ENCODE data around the gene PLEKHA7.

PLEKHA7 gene

DNA sequence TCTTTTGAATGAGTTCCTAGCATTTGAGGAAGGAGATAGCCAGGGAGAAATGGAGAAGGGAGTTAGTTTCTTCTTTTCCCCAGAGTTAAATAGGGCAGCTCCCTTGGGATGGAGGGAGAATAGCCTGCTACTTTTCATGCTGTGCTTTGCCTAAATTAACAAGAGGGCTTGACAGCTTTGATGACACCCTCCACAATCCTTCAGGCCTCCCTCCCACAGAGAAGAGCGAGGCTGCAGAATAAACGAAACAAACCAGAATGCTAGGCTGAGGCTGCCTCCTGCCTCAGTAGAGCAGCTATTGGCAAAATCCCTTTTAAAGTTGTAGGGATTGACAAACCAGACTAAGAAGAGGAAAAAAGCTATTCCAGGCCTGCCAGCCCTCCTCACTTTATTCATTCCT lies 181.2 kb downstream of the PLEKHA7 start:
- no peak for DNase-seq (ENCODE audit: low spot score)
- TF ChIP-seq, protein P1, sequence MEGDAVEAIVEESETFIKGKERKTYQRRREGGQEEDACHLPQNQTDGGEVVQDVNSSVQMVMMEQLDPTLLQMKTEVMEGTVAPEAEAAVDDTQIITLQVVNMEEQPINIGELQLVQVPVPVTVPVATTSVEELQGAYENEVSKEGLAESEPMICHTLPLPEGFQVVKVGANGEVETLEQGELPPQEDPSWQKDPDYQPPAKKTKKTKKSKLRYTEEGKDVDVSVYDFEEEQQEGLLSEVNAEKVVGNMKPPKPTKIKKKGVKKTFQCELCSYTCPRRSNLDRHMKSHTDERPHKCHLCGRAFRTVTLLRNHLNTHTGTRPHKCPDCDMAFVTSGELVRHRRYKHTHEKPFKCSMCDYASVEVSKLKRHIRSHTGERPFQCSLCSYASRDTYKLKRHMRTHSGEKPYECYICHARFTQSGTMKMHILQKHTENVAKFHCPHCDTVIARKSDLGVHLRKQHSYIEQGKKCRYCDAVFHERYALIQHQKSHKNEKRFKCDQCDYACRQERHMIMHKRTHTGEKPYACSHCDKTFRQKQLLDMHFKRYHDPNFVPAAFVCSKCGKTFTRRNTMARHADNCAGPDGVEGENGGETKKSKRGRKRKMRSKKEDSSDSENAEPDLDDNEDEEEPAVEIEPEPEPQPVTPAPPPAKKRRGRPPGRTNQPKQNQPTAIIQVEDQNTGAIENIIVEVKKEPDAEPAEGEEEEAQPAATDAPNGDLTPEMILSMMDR (IDR thresholded peaks at IDR 0.05; ENCODE audit: extremely low read depth, missing control alignments): no peak

DNA sequence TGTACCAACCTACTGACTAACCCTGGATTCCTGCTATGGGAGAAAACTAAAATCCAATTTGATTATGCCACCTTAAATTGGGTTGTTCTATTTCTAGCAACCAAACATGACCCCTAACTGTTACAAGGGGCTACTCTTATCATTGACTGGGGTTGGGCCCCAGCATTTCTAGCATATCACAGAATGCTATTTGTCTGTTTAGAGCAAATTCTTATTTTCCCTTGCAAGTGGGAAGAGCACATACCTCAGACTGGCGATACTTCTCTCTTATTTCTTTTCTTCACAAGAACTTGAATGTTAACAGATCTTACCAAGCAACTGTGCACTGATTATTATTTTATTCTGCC lies 182.0 kb downstream of the PLEKHA7 start:
- TF ChIP-seq, protein P1 (IDR thresholded peaks at IDR 0.05; ENCODE audit: extremely low read depth, missing control alignments): no peak
- DNase-seq (ENCODE audit: low spot score): no peak

DNA sequence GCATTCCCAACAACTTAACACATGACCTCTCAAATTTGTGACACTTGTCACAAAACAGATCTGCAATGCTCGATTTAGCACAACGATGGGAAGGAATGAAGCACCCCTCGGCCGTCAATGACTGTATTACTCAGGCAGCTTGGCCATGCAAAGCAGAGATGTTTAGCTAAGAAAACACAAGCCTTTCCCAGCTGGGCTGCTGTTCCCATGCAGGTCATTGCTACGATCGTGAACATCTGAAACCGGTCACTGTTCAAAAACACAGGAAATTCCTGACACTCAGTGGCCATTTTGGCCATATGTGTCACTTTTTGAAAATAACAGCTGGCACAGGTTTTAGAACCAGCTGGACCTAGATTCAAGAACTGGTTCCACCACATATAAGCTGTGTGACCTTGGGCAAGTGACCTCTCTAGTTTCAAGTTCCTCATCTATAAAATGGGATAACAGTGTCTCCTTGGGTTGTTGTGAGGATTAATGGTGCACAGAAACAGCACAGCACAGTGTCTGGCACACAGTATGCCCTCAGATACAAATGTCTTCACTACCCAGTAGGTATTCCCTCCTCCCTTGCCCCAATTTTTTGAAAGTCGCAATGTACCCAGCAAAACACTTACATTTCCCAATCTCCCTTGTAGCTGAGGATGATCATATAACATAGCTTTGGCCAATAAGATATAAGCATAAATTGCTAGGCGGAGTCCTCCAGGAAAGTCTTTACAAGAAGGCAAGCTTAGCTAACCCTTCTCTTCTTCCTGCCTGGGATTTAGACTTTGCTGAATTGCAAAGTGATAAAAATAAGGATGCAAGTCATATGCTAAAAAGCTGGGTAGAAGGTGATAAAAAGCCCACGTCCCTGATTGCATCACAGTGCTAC lies 182.7 kb downstream of the PLEKHA7 start:
- DNase-seq (ENCODE audit: low spot score): no peak
- TF ChIP-seq, protein P1 (IDR thresholded peaks at IDR 0.05; ENCODE audit: extremely low read depth, missing control alignments): no peak

DNA sequence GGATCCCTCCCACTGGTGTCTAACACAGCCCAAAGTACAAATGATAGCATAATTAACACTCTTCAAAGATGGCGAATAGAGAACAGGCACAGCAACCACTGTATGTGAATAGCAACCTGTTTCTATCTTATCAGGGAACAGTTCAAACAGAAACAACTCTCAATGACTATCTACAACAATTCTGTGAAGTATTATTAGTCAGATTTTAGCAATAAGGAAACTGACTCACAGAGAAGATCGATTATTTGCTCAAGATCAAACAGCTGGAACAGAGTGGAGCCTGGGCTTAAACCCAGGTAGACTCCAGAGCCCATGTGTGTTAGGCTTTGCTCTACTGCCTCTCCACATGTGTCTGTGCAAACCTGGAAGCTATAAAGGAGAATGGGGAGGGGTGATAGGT lies 187.1 kb downstream of the PLEKHA7 start:
- TF ChIP-seq, protein P1 (IDR thresholded peaks at IDR 0.05; ENCODE audit: extremely low read depth, missing control alignments): no peak

DNA sequence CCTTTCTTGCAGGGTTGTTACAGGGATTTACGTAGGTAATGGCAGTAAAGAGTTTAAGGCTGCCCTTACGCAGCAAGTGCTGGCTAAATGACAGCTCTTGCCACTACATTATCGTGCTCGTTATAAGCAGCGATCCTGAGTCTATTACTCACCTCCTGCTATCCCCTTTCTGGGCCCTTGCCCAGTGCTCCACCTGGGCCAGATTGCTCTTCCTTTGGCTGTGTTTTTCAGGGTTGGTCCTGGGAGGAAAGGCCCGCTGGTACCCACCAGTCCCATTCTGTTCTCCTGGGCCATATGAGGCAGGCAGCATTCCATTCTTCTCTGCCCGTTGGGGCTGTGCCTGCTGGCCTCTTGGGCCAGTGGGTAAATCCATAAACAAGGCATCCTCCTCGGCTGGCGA lies 188.2 kb downstream of the PLEKHA7 start:
- TF ChIP-seq, protein P1 (IDR thresholded peaks at IDR 0.05; ENCODE audit: extremely low read depth, missing control alignments): no peak
- no peak for DNase-seq (ENCODE audit: low spot score)

More for the DNA sequence above, 187.1 kb downstream of the PLEKHA7 start:
- DNase-seq (ENCODE audit: low spot score): no peak

DNA sequence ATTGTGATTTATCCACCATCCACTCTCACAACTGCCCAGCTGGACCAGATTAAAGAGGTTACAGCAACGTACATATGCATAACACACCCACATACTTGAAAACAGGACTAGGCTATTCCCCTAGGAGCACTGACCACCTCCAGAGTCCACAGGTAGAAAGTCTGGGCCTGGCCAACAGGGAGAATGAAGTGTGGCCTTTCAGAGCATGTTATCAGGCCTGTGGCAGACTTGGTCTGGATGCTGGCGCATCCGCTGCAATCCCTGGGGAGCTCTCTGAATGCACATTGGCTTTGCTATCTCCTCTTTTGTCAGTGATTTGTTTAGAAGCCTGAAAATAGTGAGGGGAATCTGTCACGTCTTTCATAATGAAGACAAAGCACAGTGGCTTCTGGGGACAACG lies 189.1 kb downstream of the PLEKHA7 start:
- no peak for DNase-seq (ENCODE audit: low spot score)

More for the DNA sequence above, 189.1 kb downstream of the PLEKHA7 start:
- TF ChIP-seq, protein P1 (IDR thresholded peaks at IDR 0.05; ENCODE audit: extremely low read depth, missing control alignments): no peak
